Measurements from ENCODE around the gene GPR12. TPM values are rescaled to one million over a fixed set of nuclear protein-coding genes. Genes with fewer than 3 reads are reported as not detected.

GPR12 gene
- 0.12 and 0.14 TPM in 2 replicates for total RNA-seq (ENCODE audit: low replicate concordance)
- long read RNA-seq = 0 reads

GRCh38 chr13:26759907-26760831, at the start of gene GPR12:
GPR12 (minus strand) TSS chr13:26760786; CDS start chr13:26759827, 959 bp downstream.
- Mint-ChIP-seq H3K27ac (no peak within 1 kb of the TSS), H3K4me1 (ENCODE audit: unreplicated experiment) (peaks cover 4% of the 10 kb centered on the region), H3K36me3 (no peaks in the 10 kb centered on the region), H3K4me3 (peak within 1 kb of the TSS; percentile 82), H3K9me3 (no peaks in the 10 kb centered on the region), H3K27me3 (peaks cover 90% of the 10 kb centered on the region)
- no peak for TF ChIP-seq CTCF (conservative IDR thresholded peaks at IDR 0.05)
- no peak for DNase-seq (ENCODE audit: extremely low spot score, unreplicated experiment)

- H3K27me3 Mint-ChIP-seq = peaks cover 26% of the 10 kb centered on the region
- no peak for TF ChIP-seq CTCF (conservative IDR thresholded peaks at IDR 0.05)
- no peaks in the 10 kb centered on the region for H3K36me3 Mint-ChIP-seq
- H3K4me3 Mint-ChIP-seq = no peak overlapping the region
- no peaks in the 10 kb centered on the region for H3K9me3 Mint-ChIP-seq
- DNase-seq (ENCODE audit: extremely low spot score, unreplicated experiment) = no peak
- peaks cover 5% of the 10 kb centered on the region for H3K4me1 Mint-ChIP-seq (ENCODE audit: unreplicated experiment)
- no peak overlapping the region for H3K27ac Mint-ChIP-seq
Observed at GRCh38 chr13:26810095-26810494, 49.5 kb upstream of the GPR12 start.

GRCh38 chr13:26806891-26807290, 46.3 kb upstream of the GPR12 start:
- Mint-ChIP-seq H3K9me3 (no peaks in the 10 kb centered on the region), H3K4me3 (no peak overlapping the region), H3K36me3 (no peaks in the 10 kb centered on the region), H3K4me1 (ENCODE audit: unreplicated experiment) (no peaks in the 10 kb centered on the region), H3K27me3 (peaks cover 24% of the 10 kb centered on the region), H3K27ac (no peak overlapping the region)
- TF ChIP-seq CTCF (conservative IDR thresholded peaks at IDR 0.05) = no peak
- DNase-seq (ENCODE audit: extremely low spot score, unreplicated experiment) = no peak

- Mint-ChIP-seq H3K27me3 (peaks cover 67% of the 10 kb centered on the region), H3K4me3 (no peak overlapping the region), H3K27ac (no peak overlapping the region), H3K9me3 (no peaks in the 10 kb centered on the region), H3K4me1 (ENCODE audit: unreplicated experiment) (no peaks in the 10 kb centered on the region), H3K36me3 (no peaks in the 10 kb centered on the region)
- TF ChIP-seq CTCF (conservative IDR thresholded peaks at IDR 0.05) = no peak
- no peak for DNase-seq (ENCODE audit: extremely low spot score, unreplicated experiment)
Observed at GRCh38 chr13:26787961-26788360, 27.4 kb upstream of the GPR12 start.

- H3K27ac Mint-ChIP-seq = no peak overlapping the region
- H3K4me1 Mint-ChIP-seq (ENCODE audit: unreplicated experiment) = no peaks in the 10 kb centered on the region
- peaks cover 71% of the 10 kb centered on the region for H3K27me3 Mint-ChIP-seq
Observed at GRCh38 chr13:26786651-26787295, 26.2 kb upstream of the GPR12 start.

More at GRCh38 chr13:26786651-26787295, 26.2 kb upstream of the GPR12 start:
- DNase-seq (ENCODE audit: extremely low spot score, unreplicated experiment) = no peak
- Mint-ChIP-seq H3K9me3 (peaks cover 5% of the 10 kb centered on the region), H3K4me3 (no peak overlapping the region), H3K36me3 (no peaks in the 10 kb centered on the region)
- TF ChIP-seq CTCF (conservative IDR thresholded peaks at IDR 0.05) = no peak

Measured in type B pancreatic cell (in vitro differentiated cells).